H1 (cell line): ENCODE results near the gene FHIT.

ENCODE experiments used
- EGR1 ChIP-seq: IDR thresholded peaks from 2 replicates; pipeline ENCODE4 v1.6.1; 2011; ENCODE audit warnings: low read depth, low read length, borderline replicate concordance
- EP300 ChIP-seq, 2 experiments: IDR thresholded peaks; 1 replicate in 1 of 2; 2 replicates in 1 of 2; pipeline ENCODE4 v1.6.1; 2011 to 2012; ENCODE audit warnings: low read depth in 2 of 2, low read length in 2 of 2, mild to moderate bottlenecking in 2 of 2, borderline replicate concordance in 1 of 2, inconsistent platforms in 1 of 2, moderate library complexity in 1 of 2
- HDAC2 ChIP-seq, 2 experiments: fragments of 300-600 bp in 1 of 2; sonication (generic) in 1 of 2; IDR thresholded peaks; 2 replicates each; pipeline ENCODE4 v1.6.1; 2011 to 2012; ENCODE audit warnings: low read depth in 2 of 2, low read length in 2 of 2, mild to moderate bottlenecking in 2 of 2, moderate library complexity in 2 of 2, borderline replicate concordance in 1 of 2, inconsistent platforms in 1 of 2
- POLR2A ChIP-seq, 2 experiments: IDR thresholded peaks; 1 replicate in 1 of 2; 2 replicates in 1 of 2; pipeline ENCODE4 v1.6.1; 2011; ENCODE audit warnings: low read depth in 2 of 2, low read length in 2 of 2, mild to moderate bottlenecking in 2 of 2; ENCODE audit errors: control extremely low read depth in 1 of 2
- RBBP5 ChIP-seq: IDR thresholded peaks from 2 replicates; pipeline ENCODE4 v1.7.1; 2012; ENCODE audit warnings: low read depth, mild to moderate bottlenecking, inconsistent platforms, low read length, moderate library complexity, borderline replicate concordance
- RFX5 ChIP-seq: IDR thresholded peaks from 2 replicates; pipeline ENCODE4 v1.6.1; 2011; ENCODE audit warnings: low read depth, low read length, improper control_type of control experiment, borderline replicate concordance
- RXRA ChIP-seq: IDR thresholded peaks from 2 replicates; pipeline ENCODE4 v1.6.1; 2011; ENCODE audit warnings: low read depth, mild to moderate bottlenecking, low read length, moderate library complexity; ENCODE audit not compliant: insufficient read depth
- TAF7 ChIP-seq: optimal IDR thresholded peaks from 2 replicates; pipeline ENCODE3; 2011; ENCODE audit warnings: low read depth, mild to moderate bottlenecking, inconsistent platforms, low read length, moderate library complexity, borderline replicate concordance
- TCF12 ChIP-seq: IDR thresholded peaks from 2 replicates; pipeline ENCODE4 v1.6.1; 2011; ENCODE audit warnings: low read depth, mild to moderate bottlenecking, low read length
- TF ChIP-seq, protein P1 (sequence below), 3 experiments: IDR thresholded peaks; 1 replicate in 2 of 3; 2 replicates in 1 of 3; pipeline versions ENCODE4 v1.5.1 to v1.6.1; 2011; ENCODE audit warnings: low read length in 3 of 3, mild to moderate bottlenecking in 3 of 3, inconsistent platforms in 2 of 3, low read depth in 1 of 3, moderate library complexity in 1 of 3; ENCODE audit not compliant: insufficient read depth in 1 of 3; ENCODE audit errors: control extremely low read depth in 1 of 3
- TF ChIP-seq, protein P2 (sequence below): fragments of 300-600 bp; sonication (generic); IDR thresholded peaks from 2 replicates; pipeline ENCODE4 v1.7.1; 2012; ENCODE audit warnings: low read length, moderate library complexity, mild to moderate bottlenecking, inconsistent platforms; ENCODE audit not compliant: insufficient replicate concordance

DNA sequence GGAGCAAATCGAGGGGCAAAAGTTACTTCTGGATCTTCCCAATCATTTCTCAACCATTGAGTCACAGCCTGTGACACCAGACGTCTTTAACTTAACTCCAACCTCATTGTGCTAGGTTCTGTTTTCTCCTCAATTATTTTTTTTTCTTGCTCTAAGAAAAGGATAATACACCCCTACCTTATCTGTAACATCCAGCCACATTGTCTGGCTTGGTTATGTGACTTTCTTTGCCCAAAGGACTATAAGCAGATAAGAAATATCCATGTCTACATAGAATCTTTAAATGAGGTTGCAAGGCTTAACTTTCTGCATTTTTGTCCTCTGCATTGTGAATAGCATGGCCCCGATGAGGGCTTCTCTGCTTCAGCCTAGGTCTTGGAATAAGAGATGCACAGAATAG, 1419.0 kb downstream of the FHIT start:
- TF ChIP-seq EGR1 (no peak), POLR2A (IDR thresholded peaks at IDR 0.05; ENCODE audit: control extremely low read depth in 1 of 2, low read depth in 2 of 2, low read length in 2 of 2) (no peak), HDAC2 (IDR thresholded peaks at IDR 0.05; ENCODE audit: borderline replicate concordance in 1 of 2, low read depth in 2 of 2, low read length in 2 of 2) (no peak), RXRA (no peak), TCF12 (no peak), TAF7 (no peak), RFX5 (no peak), EP300 (IDR thresholded peaks at IDR 0.05; ENCODE audit: borderline replicate concordance in 1 of 2, low read depth in 2 of 2, low read length in 2 of 2) (no peak), RBBP5 (no peak)
- TF ChIP-seq, protein P1, sequence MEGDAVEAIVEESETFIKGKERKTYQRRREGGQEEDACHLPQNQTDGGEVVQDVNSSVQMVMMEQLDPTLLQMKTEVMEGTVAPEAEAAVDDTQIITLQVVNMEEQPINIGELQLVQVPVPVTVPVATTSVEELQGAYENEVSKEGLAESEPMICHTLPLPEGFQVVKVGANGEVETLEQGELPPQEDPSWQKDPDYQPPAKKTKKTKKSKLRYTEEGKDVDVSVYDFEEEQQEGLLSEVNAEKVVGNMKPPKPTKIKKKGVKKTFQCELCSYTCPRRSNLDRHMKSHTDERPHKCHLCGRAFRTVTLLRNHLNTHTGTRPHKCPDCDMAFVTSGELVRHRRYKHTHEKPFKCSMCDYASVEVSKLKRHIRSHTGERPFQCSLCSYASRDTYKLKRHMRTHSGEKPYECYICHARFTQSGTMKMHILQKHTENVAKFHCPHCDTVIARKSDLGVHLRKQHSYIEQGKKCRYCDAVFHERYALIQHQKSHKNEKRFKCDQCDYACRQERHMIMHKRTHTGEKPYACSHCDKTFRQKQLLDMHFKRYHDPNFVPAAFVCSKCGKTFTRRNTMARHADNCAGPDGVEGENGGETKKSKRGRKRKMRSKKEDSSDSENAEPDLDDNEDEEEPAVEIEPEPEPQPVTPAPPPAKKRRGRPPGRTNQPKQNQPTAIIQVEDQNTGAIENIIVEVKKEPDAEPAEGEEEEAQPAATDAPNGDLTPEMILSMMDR (IDR thresholded peaks at IDR 0.05; ENCODE audit: control extremely low read depth in 1 of 3, insufficient read depth in 1 of 3, low read depth in 1 of 3, low read length in 3 of 3) = no peak
- TF ChIP-seq, protein P2, sequence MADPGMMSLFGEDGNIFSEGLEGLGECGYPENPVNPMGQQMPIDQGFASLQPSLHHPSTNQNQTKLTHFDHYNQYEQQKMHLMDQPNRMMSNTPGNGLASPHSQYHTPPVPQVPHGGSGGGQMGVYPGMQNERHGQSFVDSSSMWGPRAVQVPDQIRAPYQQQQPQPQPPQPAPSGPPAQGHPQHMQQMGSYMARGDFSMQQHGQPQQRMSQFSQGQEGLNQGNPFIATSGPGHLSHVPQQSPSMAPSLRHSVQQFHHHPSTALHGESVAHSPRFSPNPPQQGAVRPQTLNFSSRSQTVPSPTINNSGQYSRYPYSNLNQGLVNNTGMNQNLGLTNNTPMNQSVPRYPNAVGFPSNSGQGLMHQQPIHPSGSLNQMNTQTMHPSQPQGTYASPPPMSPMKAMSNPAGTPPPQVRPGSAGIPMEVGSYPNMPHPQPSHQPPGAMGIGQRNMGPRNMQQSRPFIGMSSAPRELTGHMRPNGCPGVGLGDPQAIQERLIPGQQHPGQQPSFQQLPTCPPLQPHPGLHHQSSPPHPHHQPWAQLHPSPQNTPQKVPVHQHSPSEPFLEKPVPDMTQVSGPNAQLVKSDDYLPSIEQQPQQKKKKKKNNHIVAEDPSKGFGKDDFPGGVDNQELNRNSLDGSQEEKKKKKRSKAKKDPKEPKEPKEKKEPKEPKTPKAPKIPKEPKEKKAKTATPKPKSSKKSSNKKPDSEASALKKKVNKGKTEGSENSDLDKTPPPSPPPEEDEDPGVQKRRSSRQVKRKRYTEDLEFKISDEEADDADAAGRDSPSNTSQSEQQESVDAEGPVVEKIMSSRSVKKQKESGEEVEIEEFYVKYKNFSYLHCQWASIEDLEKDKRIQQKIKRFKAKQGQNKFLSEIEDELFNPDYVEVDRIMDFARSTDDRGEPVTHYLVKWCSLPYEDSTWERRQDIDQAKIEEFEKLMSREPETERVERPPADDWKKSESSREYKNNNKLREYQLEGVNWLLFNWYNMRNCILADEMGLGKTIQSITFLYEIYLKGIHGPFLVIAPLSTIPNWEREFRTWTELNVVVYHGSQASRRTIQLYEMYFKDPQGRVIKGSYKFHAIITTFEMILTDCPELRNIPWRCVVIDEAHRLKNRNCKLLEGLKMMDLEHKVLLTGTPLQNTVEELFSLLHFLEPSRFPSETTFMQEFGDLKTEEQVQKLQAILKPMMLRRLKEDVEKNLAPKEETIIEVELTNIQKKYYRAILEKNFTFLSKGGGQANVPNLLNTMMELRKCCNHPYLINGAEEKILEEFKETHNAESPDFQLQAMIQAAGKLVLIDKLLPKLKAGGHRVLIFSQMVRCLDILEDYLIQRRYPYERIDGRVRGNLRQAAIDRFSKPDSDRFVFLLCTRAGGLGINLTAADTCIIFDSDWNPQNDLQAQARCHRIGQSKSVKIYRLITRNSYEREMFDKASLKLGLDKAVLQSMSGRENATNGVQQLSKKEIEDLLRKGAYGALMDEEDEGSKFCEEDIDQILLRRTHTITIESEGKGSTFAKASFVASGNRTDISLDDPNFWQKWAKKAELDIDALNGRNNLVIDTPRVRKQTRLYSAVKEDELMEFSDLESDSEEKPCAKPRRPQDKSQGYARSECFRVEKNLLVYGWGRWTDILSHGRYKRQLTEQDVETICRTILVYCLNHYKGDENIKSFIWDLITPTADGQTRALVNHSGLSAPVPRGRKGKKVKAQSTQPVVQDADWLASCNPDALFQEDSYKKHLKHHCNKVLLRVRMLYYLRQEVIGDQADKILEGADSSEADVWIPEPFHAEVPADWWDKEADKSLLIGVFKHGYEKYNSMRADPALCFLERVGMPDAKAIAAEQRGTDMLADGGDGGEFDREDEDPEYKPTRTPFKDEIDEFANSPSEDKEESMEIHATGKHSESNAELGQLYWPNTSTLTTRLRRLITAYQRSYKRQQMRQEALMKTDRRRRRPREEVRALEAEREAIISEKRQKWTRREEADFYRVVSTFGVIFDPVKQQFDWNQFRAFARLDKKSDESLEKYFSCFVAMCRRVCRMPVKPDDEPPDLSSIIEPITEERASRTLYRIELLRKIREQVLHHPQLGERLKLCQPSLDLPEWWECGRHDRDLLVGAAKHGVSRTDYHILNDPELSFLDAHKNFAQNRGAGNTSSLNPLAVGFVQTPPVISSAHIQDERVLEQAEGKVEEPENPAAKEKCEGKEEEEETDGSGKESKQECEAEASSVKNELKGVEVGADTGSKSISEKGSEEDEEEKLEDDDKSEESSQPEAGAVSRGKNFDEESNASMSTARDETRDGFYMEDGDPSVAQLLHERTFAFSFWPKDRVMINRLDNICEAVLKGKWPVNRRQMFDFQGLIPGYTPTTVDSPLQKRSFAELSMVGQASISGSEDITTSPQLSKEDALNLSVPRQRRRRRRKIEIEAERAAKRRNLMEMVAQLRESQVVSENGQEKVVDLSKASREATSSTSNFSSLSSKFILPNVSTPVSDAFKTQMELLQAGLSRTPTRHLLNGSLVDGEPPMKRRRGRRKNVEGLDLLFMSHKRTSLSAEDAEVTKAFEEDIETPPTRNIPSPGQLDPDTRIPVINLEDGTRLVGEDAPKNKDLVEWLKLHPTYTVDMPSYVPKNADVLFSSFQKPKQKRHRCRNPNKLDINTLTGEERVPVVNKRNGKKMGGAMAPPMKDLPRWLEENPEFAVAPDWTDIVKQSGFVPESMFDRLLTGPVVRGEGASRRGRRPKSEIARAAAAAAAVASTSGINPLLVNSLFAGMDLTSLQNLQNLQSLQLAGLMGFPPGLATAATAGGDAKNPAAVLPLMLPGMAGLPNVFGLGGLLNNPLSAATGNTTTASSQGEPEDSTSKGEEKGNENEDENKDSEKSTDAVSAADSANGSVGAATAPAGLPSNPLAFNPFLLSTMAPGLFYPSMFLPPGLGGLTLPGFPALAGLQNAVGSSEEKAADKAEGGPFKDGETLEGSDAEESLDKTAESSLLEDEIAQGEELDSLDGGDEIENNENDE = no peak
